CD8-positive, alpha-beta memory T cell (primary cell): ENCODE measurements around the gene INPP5K. TPM values are rescaled to one million over a fixed set of nuclear protein-coding genes. Genes with fewer than 3 reads are reported as not detected.
"Not testable (repeated sequence)": the region's sequence is repeated elsewhere in the genome, so short reads cannot be mapped to it uniquely, and the experiment has no call there.

Experiments used
- CTCF ChIA-PET: fragments of 350-600 bp; sonication (Branson Sonifier 250); formaldehyde crosslinking; loops from one replicate; lab custom pipeline; 2021; ENCODE audit warnings: antibody characterized with exemption; lab: Charles Lee
- POLR2A ChIA-PET: fragments of 350-600 bp; sonication (Branson Sonifier 250); formaldehyde crosslinking; loops from one replicate; lab custom pipeline; 2021; ENCODE audit warnings: antibody characterized with exemption; lab: Charles Lee
- DNase-seq, 5 donors: peaks; one replicate each; pipeline versions ENCODE4 v3.0.0 to v3.0.0-alpha.2; 2020 to 2022; ENCODE audit warnings: mixed read lengths in 1 of 5
- H3K27ac ChIP-seq: one replicate; pipeline ENCODE4 v1.7.0; 2013; ENCODE audit warnings: low read depth, mild to moderate bottlenecking, low read length, moderate library complexity
- H3K27me3 ChIP-seq: 2 replicates; pipeline ENCODE4 v1.7.0; 2013; ENCODE audit warnings: low read length, mild to moderate bottlenecking; ENCODE audit not compliant: insufficient read depth, poor library complexity, severe bottlenecking
- H3K36me3 ChIP-seq: 2 replicates; pipeline ENCODE4 v1.7.0; 2013; ENCODE audit warnings: mild to moderate bottlenecking, low read length, moderate library complexity; ENCODE audit not compliant: insufficient read depth
- H3K4me1 ChIP-seq: 2 replicates; pipeline ENCODE4 v1.7.0; 2013; ENCODE audit warnings: mild to moderate bottlenecking, low read length, moderate library complexity; ENCODE audit not compliant: insufficient read depth
- H3K4me3 ChIP-seq: 2 replicates; pipeline ENCODE4 v1.7.0; 2013; ENCODE audit warnings: mild to moderate bottlenecking, low read length
- H3K9me3 ChIP-seq: 2 replicates; pipeline ENCODE4 v1.7.0; 2013; ENCODE audit warnings: mild to moderate bottlenecking, low read length
- H3K27ac Mint-ChIP-seq, 8 donors: one replicate each; pipeline ENCODE4 v1.8.0; 2020 to 2021; ENCODE audit warnings: mixed read lengths in 8 of 8, mild to moderate bottlenecking in 6 of 8, inconsistent platforms in 3 of 8, moderate library complexity in 3 of 8
- H3K27me3 Mint-ChIP-seq, 2 donors: one replicate each; pipeline ENCODE4 v1.8.0; 2020 to 2021; ENCODE audit warnings: mixed read lengths in 2 of 2, mild to moderate bottlenecking in 1 of 2, moderate library complexity in 1 of 2
- H3K36me3 Mint-ChIP-seq, 3 donors: one replicate each; pipeline ENCODE4 v1.8.0; 2020 to 2021; ENCODE audit warnings: mixed read lengths in 3 of 3, inconsistent platforms in 1 of 3, mild to moderate bottlenecking in 1 of 3
- H3K4me1 Mint-ChIP-seq, 3 donors: one replicate each; pipeline ENCODE4 v1.8.0; 2020 to 2021; ENCODE audit warnings: mixed read lengths in 3 of 3, inconsistent platforms in 1 of 3, mild to moderate bottlenecking in 1 of 3
- H3K4me3 Mint-ChIP-seq, 7 donors: one replicate each; pipeline ENCODE4 v1.8.0; 2020 to 2021; ENCODE audit warnings: mixed read lengths in 7 of 7, mild to moderate bottlenecking in 6 of 7, moderate library complexity in 4 of 7, inconsistent platforms in 2 of 7
- H3K9me3 Mint-ChIP-seq, 5 donors: one replicate each; pipeline ENCODE4 v1.8.0; 2020 to 2022; ENCODE audit warnings: mixed read lengths in 5 of 5, mild to moderate bottlenecking in 3 of 5, moderate library complexity in 2 of 5, inconsistent platforms in 1 of 5
- polyA plus RNA-seq: library from polyadenylated mRNA; unstranded; fragments of 300-500 nt; fragmentation: Illumina TruSeq; gene quantifications from one replicate; pipeline ENCODE4 v1.2.3, GENCODE V29; 2021
- total RNA-seq, 2 experiments: library from RNA; stranded (reverse); gene quantifications; one replicate each; pipeline ENCODE4 v1.2.3, GENCODE V29; 2021

Gene INPP5K
- total and polyA plus RNA-seq, 3 experiments from 2014 or later: 29.5 to 80.2 (median 31.9) TPM

DNA sequence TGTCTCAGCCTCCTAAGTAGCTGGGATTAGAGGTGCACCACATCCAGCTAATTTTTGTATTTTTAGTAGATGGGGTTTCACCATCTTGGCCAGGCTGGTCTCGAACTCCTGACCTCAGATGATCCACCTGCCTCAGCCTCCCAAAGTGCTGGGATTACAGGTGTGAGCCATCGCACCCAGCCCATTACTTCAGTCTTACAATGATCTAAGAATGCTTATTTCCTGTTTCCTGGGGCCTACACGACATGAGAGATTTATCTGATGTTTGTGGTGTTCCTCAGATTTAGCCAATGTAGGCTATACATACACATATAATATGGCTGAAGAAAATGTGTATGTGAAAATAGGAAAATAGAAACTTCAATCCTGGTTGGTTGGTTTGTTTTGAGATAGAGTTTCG, 10.5 kb upstream of the INPP5K start:
- H3K9me3 Mint-ChIP-seq, H3K4me3 ChIP-seq, H3K27me3 ChIP-seq, H3K27ac ChIP-seq, H3K4me1 ChIP-seq, CTCF ChIA-PET, H3K9me3 ChIP-seq, H3K36me3 ChIP-seq, H3K27me3 Mint-ChIP-seq: not testable (repeated sequence)
- peak in 1 of 5 donors; percentile 15 for DNase-seq
- POLR2A ChIA-PET: interaction anchor here (1.3 kb wide), 1 partner anchor 11 kb away, joined by 5 read pairs; the partner anchor contains the start of gene INPP5K
- Mint-ChIP-seq H3K4me1 (peaks cover 9 to 16% (median 16%) of the 10 kb centered on the region in 3 donors), H3K36me3 (peaks cover 0 to 40% (median 6%) of the 10 kb centered on the region in 3 donors), H3K27ac (peak overlapping the region; percentile 19 to 85 (median 58)), H3K4me3 (peak overlapping the region in 1 of 7 donors; percentile 18)

DNA sequence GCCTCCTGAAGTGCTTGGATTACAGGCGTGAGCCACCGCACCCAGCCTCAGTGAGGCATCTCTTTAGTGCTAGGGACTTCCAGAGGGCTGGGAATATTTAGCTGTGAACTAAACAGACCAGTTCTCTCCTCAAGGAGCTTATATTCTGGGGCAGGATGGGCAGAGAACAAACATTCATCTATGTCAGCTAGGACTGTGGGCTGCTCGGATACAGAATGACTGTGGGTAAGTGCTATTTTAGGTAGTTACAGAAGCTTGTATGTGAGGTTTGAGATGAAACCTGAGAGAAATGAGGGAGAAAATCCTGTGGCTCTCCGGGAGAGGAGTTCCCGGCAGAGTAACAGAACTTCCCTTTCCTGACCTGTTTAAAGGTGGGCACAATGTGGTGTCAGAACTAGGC, 6.2 kb upstream of the INPP5K start:
- Mint-ChIP-seq H3K27ac (peak overlapping the region in 3 of 8 donors; percentile 30 to 50 (median 32)), H3K4me1 (peaks cover 11 to 20% (median 19%) of the 10 kb centered on the region in 3 donors), H3K4me3 (no peak overlapping the region), H3K36me3 (peaks cover 0 to 27% (median 6%) of the 10 kb centered on the region in 3 donors), H3K27me3 (no peaks in the 10 kb centered on the region), H3K9me3 (no peaks in the 10 kb centered on the region)
- Histone ChIP-seq H3K27me3 (no peaks in the 10 kb centered on the region), H3K36me3 (no peaks in the 10 kb centered on the region), H3K27ac (no peak overlapping the region), H3K9me3 (no peaks in the 10 kb centered on the region), H3K4me1 (peaks cover 9% of the 10 kb centered on the region), H3K4me3 (no peak overlapping the region)
- no peak for DNase-seq
- POLR2A ChIA-PET: no interaction called here
- CTCF ChIA-PET: no interaction called here

DNA sequence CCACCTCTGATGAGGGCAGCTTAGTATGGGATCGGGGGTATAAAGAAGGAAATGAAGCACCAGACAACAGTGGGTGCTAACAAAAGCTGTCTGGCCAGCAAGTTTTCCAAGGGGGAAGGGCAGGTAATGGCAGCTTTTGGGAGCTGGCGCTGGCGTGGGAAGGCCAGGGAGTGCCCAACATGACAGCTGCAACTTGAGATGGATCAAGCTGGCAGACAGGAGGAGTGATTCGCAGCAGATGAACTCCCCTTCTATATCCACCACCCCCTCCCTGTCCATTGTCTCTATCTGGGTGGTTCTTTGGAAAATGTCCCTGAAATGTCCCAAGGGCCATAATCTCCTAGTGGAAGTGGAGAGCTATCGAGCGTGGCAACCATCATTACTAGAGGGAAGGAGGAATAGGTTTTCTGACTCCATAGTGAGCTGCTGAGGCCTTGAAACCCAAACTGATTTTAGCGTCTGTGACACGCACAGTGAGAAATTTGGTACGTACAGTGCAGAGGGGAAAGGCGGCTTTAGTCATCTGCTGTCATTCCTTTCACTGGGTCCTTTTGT, 4.8 kb upstream of the INPP5K start:
- Mint-ChIP-seq H3K27me3 (no peaks in the 10 kb centered on the region), H3K9me3 (no peaks in the 10 kb centered on the region), H3K36me3 (peaks cover 0 to 26% (median 6%) of the 10 kb centered on the region in 3 donors), H3K4me1 (peaks cover 4 to 14% (median 11%) of the 10 kb centered on the region in 3 donors), H3K27ac (peak overlapping the region in 2 of 8 donors; percentile 39 to 55), H3K4me3 (peak overlapping the region in 1 of 7 donors; percentile 40)
- CTCF ChIA-PET: interaction anchor here (1.0 kb wide), 1 partner anchor 156 kb away, joined by 3 read pairs; no protein-coding TSS in a partner anchor
- H3K4me3 ChIP-seq: no peak overlapping the region
- no peak for DNase-seq
- no peak overlapping the region for H3K27ac ChIP-seq
- no peaks in the 10 kb centered on the region for H3K36me3 ChIP-seq
- H3K4me1 ChIP-seq: peaks cover 6% of the 10 kb centered on the region
- no peaks in the 10 kb centered on the region for H3K27me3 ChIP-seq
- POLR2A ChIA-PET: no interaction called here
- no peaks in the 10 kb centered on the region for H3K9me3 ChIP-seq

DNA sequence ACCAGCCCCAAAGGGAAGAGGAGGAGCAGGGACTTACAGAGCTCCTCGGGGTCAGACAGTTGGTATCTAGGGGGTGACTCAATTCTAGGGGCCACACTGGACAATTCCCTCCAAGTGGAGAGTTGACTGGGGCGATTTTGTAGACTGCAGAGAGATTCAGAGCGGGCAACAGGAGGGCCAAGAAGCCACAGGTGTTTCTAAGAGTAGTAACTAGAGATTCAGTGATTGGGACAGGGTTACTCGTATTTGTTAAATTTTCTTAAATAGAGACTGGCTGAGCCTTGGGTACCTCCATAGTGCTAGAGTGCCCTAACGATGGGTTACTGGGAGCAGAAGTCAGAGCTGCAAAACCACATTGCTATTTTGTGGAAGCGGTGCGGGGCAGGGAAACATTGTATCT, 3.3 kb upstream of the INPP5K start:
- Mint-ChIP-seq H3K27me3 (no peaks in the 10 kb centered on the region), H3K4me3 (peak overlapping the region in 3 of 7 donors; percentile 9 to 80 (median 13)), H3K27ac (peak overlapping the region in 5 of 8 donors; percentile 10 to 94 (median 26)), H3K36me3 (peaks cover 0 to 30% (median 6%) of the 10 kb centered on the region in 3 donors), H3K4me1 (peaks cover 14 to 22% (median 19%) of the 10 kb centered on the region in 3 donors), H3K9me3 (no peaks in the 10 kb centered on the region)
- ChIA-PET POLR2A (no interaction called here), CTCF (interaction anchor here (1.0 to 3.2 kb wide), 2 partner anchors 154 to 261 kb away, joined by 5 to 15 read pairs; no protein-coding TSS in a partner anchor)
- H3K27me3 ChIP-seq: no peaks in the 10 kb centered on the region
- H3K27ac ChIP-seq: no peak overlapping the region
- peaks cover 16% of the 10 kb centered on the region for H3K4me1 ChIP-seq
- no peaks in the 10 kb centered on the region for H3K36me3 ChIP-seq
- H3K4me3 ChIP-seq: no peak overlapping the region
- no peaks in the 10 kb centered on the region for H3K9me3 ChIP-seq
- no peak for DNase-seq

DNA sequence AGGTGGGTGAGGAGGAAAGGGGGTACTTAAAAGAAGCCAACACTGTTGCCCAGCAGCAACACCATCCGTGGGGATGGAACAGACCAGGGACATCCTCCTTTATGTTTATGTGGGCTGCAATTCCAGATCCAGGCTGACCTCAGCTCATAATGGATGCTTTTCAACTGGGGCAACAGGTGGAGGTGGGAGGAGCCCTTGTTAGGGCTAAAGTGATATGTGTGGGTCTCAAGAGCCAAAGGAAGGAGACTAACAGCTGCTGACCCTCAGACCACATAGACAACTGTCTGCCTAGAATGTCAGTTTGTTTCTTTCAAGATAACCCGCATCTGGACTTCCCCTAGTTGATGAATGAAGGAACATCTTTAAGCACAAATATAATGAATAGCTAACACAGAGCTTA, 2.0 kb upstream of the INPP5K start:
- no peak overlapping the region for H3K27ac ChIP-seq
- no peak overlapping the region for H3K4me3 ChIP-seq
- peaks cover 21% of the 10 kb centered on the region for H3K4me1 ChIP-seq
- H3K36me3 ChIP-seq: peaks cover 2% of the 10 kb centered on the region
- CTCF ChIA-PET: interaction anchor here (0.9 to 3.2 kb wide), 3 partner anchors 15 to 153 kb away, joined by 4 to 15 read pairs (median 5); no protein-coding TSS in a partner anchor
- H3K36me3 Mint-ChIP-seq: peaks cover 0 to 39% (median 6%) of the 10 kb centered on the region in 3 donors
- POLR2A ChIA-PET: interaction anchor here (0.6 kb wide), 1 partner anchor 111 kb away, joined by 3 read pairs; no protein-coding TSS in a partner anchor
- H3K4me3 Mint-ChIP-seq: peak overlapping the region; percentile 28 to 95 (median 76)
- H3K4me1 Mint-ChIP-seq: peaks cover 20 to 33% (median 29%) of the 10 kb centered on the region in 3 donors
- no peak for DNase-seq
- no peaks in the 10 kb centered on the region for H3K27me3 Mint-ChIP-seq
- H3K9me3 ChIP-seq: no peaks in the 10 kb centered on the region
- H3K27ac Mint-ChIP-seq: peak overlapping the region in 5 of 8 donors; percentile 10 to 94 (median 63)
- H3K9me3 Mint-ChIP-seq: no peaks in the 10 kb centered on the region
- no peaks in the 10 kb centered on the region for H3K27me3 ChIP-seq

DNA sequence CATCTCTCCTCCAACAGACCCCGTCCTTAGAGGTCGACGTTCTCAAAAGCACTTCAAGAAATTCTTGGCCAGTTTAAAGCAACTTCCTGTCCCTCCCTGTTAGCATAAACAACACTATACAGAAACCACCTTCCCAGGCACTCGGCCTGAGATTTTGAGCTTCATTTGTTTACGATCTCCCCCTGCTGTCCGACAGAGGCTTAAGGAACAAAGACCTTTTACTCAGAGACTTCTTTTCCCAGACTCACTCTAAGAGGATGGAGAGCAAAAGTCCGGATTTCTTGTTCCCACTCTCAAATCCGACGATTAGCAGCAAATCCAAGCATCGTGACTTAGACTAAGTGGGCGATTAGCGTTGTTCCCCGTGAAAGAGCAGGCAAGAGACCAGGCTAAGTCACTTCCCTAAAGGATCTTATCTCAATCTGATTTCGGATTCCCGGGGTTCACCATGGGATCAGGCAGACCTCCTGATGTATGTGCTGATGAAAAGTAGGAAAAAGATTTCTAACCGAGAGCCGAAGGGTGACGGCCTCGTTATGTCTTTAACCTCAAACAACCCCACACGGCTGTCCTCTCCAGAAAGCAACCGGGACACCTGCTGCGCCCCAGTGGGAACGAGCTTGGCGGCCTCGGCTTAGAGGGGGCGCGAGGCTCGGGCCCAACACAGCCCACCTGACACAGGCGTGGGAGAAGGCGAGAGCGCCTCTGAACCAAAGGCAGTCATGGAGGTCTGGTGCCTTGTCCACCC, 598 bp downstream of the INPP5K start:
- no peaks in the 10 kb centered on the region for H3K27me3 Mint-ChIP-seq
- CTCF ChIA-PET: interaction anchor here (0.7 to 3.7 kb wide), 32 partner anchors 11 to 259 kb away, joined by 3 to 103 read pairs (median 4); partner anchors contain the start of genes CRK, MYO1C, RILP and YWHAE
- POLR2A ChIA-PET: interaction anchor here (0.5 to 2.3 kb wide), 21 partner anchors 11 to 265 kb away, joined by 3 to 32 read pairs (median 5); partner anchors contain the start of genes CRK, RILP, SLC43A2 and YWHAE

DNA sequence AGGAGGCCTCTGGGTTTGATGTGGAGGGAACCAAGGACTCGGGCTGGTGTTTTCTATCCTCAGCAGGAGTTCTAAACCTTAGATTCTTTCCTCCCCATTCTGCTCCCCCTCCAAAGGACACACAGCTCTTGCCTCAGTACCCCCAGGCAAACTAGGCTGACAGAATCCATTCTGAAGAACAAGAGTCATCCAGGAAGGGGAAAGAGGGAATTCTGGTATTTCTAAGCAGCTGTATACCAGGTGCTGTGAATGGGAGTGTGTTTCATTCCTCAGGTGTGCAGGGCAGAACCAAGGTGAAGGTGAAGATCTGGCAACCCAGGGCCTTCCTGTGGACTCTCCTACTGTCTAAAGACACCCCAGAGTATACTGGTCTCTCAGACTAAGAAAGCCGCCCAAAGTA, 4.1 kb downstream of the INPP5K start:
- Mint-ChIP-seq H3K4me1 (peaks cover 23 to 47% (median 39%) of the 10 kb centered on the region in 3 donors), H3K9me3 (no peaks in the 10 kb centered on the region), H3K27me3 (no peaks in the 10 kb centered on the region), H3K27ac (peak overlapping the region in 3 of 8 donors; percentile 26 to 74 (median 51)), H3K36me3 (peaks cover 0 to 75% (median 9%) of the 10 kb centered on the region in 3 donors), H3K4me3 (no peak overlapping the region)
- peaks cover 31% of the 10 kb centered on the region for H3K36me3 ChIP-seq
- no peak overlapping the region for H3K4me3 ChIP-seq
- H3K4me1 ChIP-seq: peaks cover 15% of the 10 kb centered on the region
- ChIA-PET CTCF (interaction anchor here (4.5 kb wide), 1 partner anchor 147 kb away, joined by 20 read pairs; no protein-coding TSS in a partner anchor), POLR2A (no interaction called here)
- H3K9me3 ChIP-seq: no peaks in the 10 kb centered on the region
- no peak for DNase-seq
- H3K27ac ChIP-seq: no peak overlapping the region
- no peaks in the 10 kb centered on the region for H3K27me3 ChIP-seq

More for the DNA sequence above, 598 bp downstream of the INPP5K start:
- Histone ChIP-seq H3K27ac (peak overlapping the region; percentile 89), H3K27me3 (no peaks in the 10 kb centered on the region), H3K36me3 (peaks cover 21% of the 10 kb centered on the region), H3K4me3 (peak overlapping the region; percentile 88), H3K4me1 (peaks cover 21% of the 10 kb centered on the region), H3K9me3 (no peaks in the 10 kb centered on the region)
- peaks cover 22 to 43% (median 35%) of the 10 kb centered on the region in 3 donors for H3K4me1 Mint-ChIP-seq
- H3K27ac Mint-ChIP-seq: peak overlapping the region; percentile 89 to 99 (median 96)
- H3K4me3 Mint-ChIP-seq: peak overlapping the region; percentile 93 to 98 (median 94)
- DNase-seq: peak; percentile 25 to 79 (median 54)
- H3K9me3 Mint-ChIP-seq: no peaks in the 10 kb centered on the region
- peaks cover 0 to 53% (median 5%) of the 10 kb centered on the region in 3 donors for H3K36me3 Mint-ChIP-seq
